GM21526 (cell line): ENCODE results near the gene TEAD2.

ENCODE experiments used
- ATAC-seq: cut with Tn5 transposase; IDR thresholded peaks from one replicate; pipeline ENCODE4 v1.9.1; 2021; ENCODE audit warnings: moderate library complexity; ENCODE audit not compliant: unreplicated experiment, low FRiP score

Gene TEAD2

DNA sequence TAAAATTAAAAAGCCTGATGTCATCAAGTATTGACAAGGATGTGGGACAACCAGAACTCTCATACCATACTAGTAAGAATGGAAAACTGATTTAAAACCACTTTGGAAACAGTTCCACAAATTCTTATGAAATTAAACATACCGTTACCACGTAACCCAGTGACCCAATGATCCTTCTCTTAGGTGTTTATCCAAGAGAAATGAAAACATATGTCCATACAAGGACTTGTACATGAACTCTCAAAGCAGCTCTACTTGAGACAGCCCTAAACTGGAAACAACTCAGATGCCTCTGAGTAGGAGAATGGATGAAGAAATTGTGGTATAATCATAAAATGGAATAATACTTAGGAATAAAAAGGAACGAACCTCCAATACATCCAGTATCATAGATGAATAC lies 64.8 kb downstream of the TEAD2 start:
- ATAC-seq = no peak

GRCh38 chr19:49295208-49295880 lies 66.9 kb downstream of the TEAD2 start:
- no peak for ATAC-seq

DNA sequence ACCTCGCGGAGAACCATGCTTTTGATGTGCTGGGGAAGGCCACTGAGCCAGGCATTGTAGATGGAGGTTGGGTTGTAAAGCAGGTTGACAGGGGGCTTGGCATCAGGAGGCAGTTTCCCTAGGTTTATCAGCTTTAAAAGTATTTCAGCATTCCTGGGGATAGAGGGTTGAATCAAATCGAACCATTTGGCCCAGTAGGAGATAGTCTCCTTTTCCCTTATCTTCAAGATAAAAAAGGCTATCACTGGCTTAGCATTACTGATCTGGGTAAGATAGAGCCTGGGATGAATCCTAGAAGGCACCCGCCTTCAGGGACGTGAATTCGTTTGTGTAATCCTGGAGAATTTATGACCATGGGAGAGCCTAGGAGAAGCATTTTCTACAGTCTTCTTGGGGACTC lies 67.8 kb downstream of the TEAD2 start:
- no peak for ATAC-seq
